DMS114 treated with DMSO at 0.1 percent for 48 hours (cell line): ENCODE measurements around the gene CDC42SE2.
"Not testable (repeated sequence)": the region's sequence is repeated elsewhere in the genome, so short reads cannot be mapped to it uniquely, and the experiment has no call there.

ENCODE experiments used
- DNase-seq: peaks from one replicate; lab custom pipeline; 2025; ENCODE audit not compliant: unreplicated experiment; lab: John Stamatoyannopoulos, UW

Gene CDC42SE2

GRCh38 chr5:131316822-131317221, 53.0 kb downstream of the CDC42SE2 start:
- no peak for DNase-seq

- no peak for DNase-seq
Observed at GRCh38 chr5:131318455-131318854, 54.6 kb downstream of the CDC42SE2 start.

- DNase-seq, result no peak
Observed at GRCh38 chr5:131321066-131321465, 57.2 kb downstream of the CDC42SE2 start.

GRCh38 chr5:131322926-131323325, 59.1 kb downstream of the CDC42SE2 start:
- no peak for DNase-seq

- DNase-seq, result no peak
Observed at GRCh38 chr5:131323378-131323777, 59.5 kb downstream of the CDC42SE2 start.

- DNase-seq, result no peak
Observed at GRCh38 chr5:131324303-131324702, 60.5 kb downstream of the CDC42SE2 start.

- no peak for DNase-seq
Observed at GRCh38 chr5:131328536-131329285, 64.9 kb downstream of the CDC42SE2 start.

- DNase-seq, result no peak
Observed at GRCh38 chr5:131329286-131329560, 65.4 kb downstream of the CDC42SE2 start.

GRCh38 chr5:131330031-131330430, 66.2 kb downstream of the CDC42SE2 start:
- no peak for DNase-seq

GRCh38 chr5:131335756-131336155, 71.9 kb downstream of the CDC42SE2 start:
- not testable (repeated sequence) for DNase-seq

- not testable (repeated sequence) for DNase-seq
Observed at GRCh38 chr5:131336801-131337200, 72.9 kb downstream of the CDC42SE2 start.

GRCh38 chr5:131337240-131338050, 73.6 kb downstream of the CDC42SE2 start:
- DNase-seq, result not testable (repeated sequence)

GRCh38 chr5:131338051-131338453, 74.2 kb downstream of the CDC42SE2 start:
- DNase-seq, result no peak

GRCh38 chr5:131344288-131344687, 80.4 kb downstream of the CDC42SE2 start:
- DNase-seq, result not testable (repeated sequence)

- not testable (repeated sequence) for DNase-seq
Observed at GRCh38 chr5:131346204-131346603, 82.4 kb downstream of the CDC42SE2 start.

- DNase-seq, result no peak
Observed at GRCh38 chr5:131353991-131354390, 90.1 kb downstream of the CDC42SE2 start.

- peak; percentile 11 for DNase-seq
Observed at GRCh38 chr5:131355971-131356528, 92.2 kb downstream of the CDC42SE2 start.

- no peak for DNase-seq
Observed at GRCh38 chr5:131356619-131357018, 92.8 kb downstream of the CDC42SE2 start.

GRCh38 chr5:131357739-131358561, 94.1 kb downstream of the CDC42SE2 start:
- DNase-seq, result no peak

GRCh38 chr5:131361677-131362315, 97.9 kb downstream of the CDC42SE2 start:
- no peak for DNase-seq
